Hepatocyte (in vitro differentiated cells): ENCODE data around the gene NCAPG.

Experiments used
- EZH2 ChIP-seq: fragments of 200-600 bp; sonication (generic); IDR thresholded peaks from 2 replicates; pipeline ENCODE4 v1.6.1; 2016; ENCODE audit warnings: antibody characterized with exemption, mild to moderate bottlenecking, borderline replicate concordance
- EZH2phosphoT487 ChIP-seq: fragments of 200-600 bp; sonication (generic); IDR thresholded peaks from one replicate; pipeline ENCODE4 v1.6.1; 2018; ENCODE audit warnings: antibody characterized with exemption, mild to moderate bottlenecking, low read depth, moderate library complexity; ENCODE audit not compliant: unreplicated experiment, severe bottlenecking
- TF ChIP-seq, protein P1 (sequence below): fragments of 200-600 bp; sonication (generic); IDR thresholded peaks from 2 replicates; pipeline ENCODE4 v1.5.1; 2016; ENCODE audit warnings: antibody characterized with exemption, mild to moderate bottlenecking; ENCODE audit not compliant: poor library complexity

DNA sequence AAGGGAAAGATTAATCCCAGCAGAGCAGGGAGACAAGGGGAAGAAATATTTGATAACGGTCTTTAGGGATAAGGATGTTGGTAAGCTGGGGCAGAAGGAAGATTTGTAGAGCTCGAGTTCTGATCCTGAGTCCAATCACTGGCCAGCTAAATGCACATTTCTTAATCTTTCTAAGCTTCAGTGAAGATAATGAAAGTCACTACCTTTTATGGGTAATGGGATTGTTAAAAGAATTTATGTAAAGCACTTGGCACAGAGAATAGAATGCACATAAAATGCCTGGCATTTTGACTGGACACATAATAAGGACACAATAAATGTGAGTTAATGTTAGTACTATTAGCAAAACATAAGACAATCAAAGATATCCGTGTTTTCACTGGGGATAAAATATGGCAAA is 43.3 kb downstream of the NCAPG start:
- TF ChIP-seq EZH2 (no peak), EZH2phosphoT487 (no peak)
- TF ChIP-seq, protein P1, sequence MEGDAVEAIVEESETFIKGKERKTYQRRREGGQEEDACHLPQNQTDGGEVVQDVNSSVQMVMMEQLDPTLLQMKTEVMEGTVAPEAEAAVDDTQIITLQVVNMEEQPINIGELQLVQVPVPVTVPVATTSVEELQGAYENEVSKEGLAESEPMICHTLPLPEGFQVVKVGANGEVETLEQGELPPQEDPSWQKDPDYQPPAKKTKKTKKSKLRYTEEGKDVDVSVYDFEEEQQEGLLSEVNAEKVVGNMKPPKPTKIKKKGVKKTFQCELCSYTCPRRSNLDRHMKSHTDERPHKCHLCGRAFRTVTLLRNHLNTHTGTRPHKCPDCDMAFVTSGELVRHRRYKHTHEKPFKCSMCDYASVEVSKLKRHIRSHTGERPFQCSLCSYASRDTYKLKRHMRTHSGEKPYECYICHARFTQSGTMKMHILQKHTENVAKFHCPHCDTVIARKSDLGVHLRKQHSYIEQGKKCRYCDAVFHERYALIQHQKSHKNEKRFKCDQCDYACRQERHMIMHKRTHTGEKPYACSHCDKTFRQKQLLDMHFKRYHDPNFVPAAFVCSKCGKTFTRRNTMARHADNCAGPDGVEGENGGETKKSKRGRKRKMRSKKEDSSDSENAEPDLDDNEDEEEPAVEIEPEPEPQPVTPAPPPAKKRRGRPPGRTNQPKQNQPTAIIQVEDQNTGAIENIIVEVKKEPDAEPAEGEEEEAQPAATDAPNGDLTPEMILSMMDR, result no peak
